Liver (tissue), 9 donors: ENCODE data around the gene ETV4. TPM values are rescaled to one million over a fixed set of nuclear protein-coding genes. Genes with fewer than 3 reads are reported as not detected.
A peak's percentile ranks its signal among the peaks of the same experiment; 100 is the strongest.

Experiments
- DNase-seq: peaks from one replicate; pipeline ENCODE4 v3.0.0-alpha.2; 2017; ENCODE audit warnings: low spot score
- H3K27ac ChIP-seq, 2 donors: one replicate each; pipeline ENCODE4 v1.7.0; 2013; ENCODE audit warnings: inconsistent platforms in 2 of 2, low read length in 2 of 2, control low read depth in 1 of 2, low read depth in 1 of 2, mild to moderate bottlenecking in 1 of 2
- H3K27me3 ChIP-seq, 4 donors: one replicate each; pipeline versions ENCODE4 v1.6.1 to v1.7.0; 2013; ENCODE audit warnings: low read length in 3 of 4, inconsistent platforms in 1 of 4, mild to moderate bottlenecking in 1 of 4, moderate library complexity in 1 of 4; ENCODE audit not compliant: control insufficient read depth in 4 of 4, insufficient read depth in 4 of 4
- H3K36me3 ChIP-seq, 4 donors: one replicate each; pipeline versions ENCODE4 v1.6.1 to v1.7.0; 2013; ENCODE audit warnings: low read length in 3 of 4, mild to moderate bottlenecking in 3 of 4, low read depth in 1 of 4, moderate library complexity in 1 of 4; ENCODE audit not compliant: control insufficient read depth in 4 of 4, insufficient read depth in 3 of 4
- H3K4me1 ChIP-seq, 4 donors: one replicate each; pipeline versions ENCODE4 v1.6.1 to v1.7.0; 2013; ENCODE audit warnings: low read length in 3 of 4, mild to moderate bottlenecking in 3 of 4, moderate library complexity in 1 of 4; ENCODE audit not compliant: control insufficient read depth in 4 of 4, insufficient read depth in 4 of 4
- H3K4me3 ChIP-seq, 3 donors: one replicate each; pipeline versions ENCODE4 v1.6.1 to v1.7.0; 2013; ENCODE audit warnings: low read length in 3 of 3, control low read depth in 1 of 3, low read depth in 1 of 3, mild to moderate bottlenecking in 1 of 3
- H3K9ac ChIP-seq, 2 donors: one replicate each; pipeline ENCODE4 v1.7.0; 2013; ENCODE audit warnings: low read length in 2 of 2, mild to moderate bottlenecking in 2 of 2, moderate library complexity in 2 of 2, control low read depth in 1 of 2, low read depth in 1 of 2
- H3K9me3 ChIP-seq, 4 donors: one replicate each; pipeline versions ENCODE4 v1.6.1 to v1.7.0; 2013; ENCODE audit warnings: low read length in 3 of 4; ENCODE audit not compliant: control insufficient read depth in 4 of 4
- EGR1 ChIP-seq, 2 donors: IDR thresholded peaks; 2 replicates each; pipeline ENCODE4 v1.6.1; 2016 to 2018; ENCODE audit warnings: antibody characterized with exemption in 2 of 2, low read depth in 2 of 2
- FOXA2 ChIP-seq: IDR thresholded peaks from 2 replicates; pipeline ENCODE4 v1.6.1; 2016; ENCODE audit warnings: antibody characterized with exemption
- HNF4A ChIP-seq, 2 donors: conservative IDR thresholded peaks; 2 replicates each; pipeline ENCODE4 v1.6.1; 2016; ENCODE audit warnings: antibody characterized with exemption in 2 of 2, mild to moderate bottlenecking in 2 of 2
- HNF4G ChIP-seq: IDR thresholded peaks from 2 replicates; pipeline ENCODE4 v1.6.1; 2016; ENCODE audit warnings: antibody characterized with exemption
- JUND ChIP-seq, 2 donors: IDR thresholded peaks; 2 replicates each; pipeline ENCODE4 v1.6.1; 2016; ENCODE audit warnings: antibody characterized with exemption in 2 of 2
- NR2F2 ChIP-seq: IDR thresholded peaks from 2 replicates; pipeline ENCODE4 v1.6.1; 2016; ENCODE audit warnings: antibody characterized with exemption
- RAD21 ChIP-seq, 2 donors: IDR thresholded peaks; 2 replicates each; pipeline ENCODE4 v1.6.1; 2016; ENCODE audit warnings: antibody characterized with exemption in 2 of 2, mild to moderate bottlenecking in 2 of 2
- RXRA ChIP-seq, 2 donors: IDR thresholded peaks; 2 replicates each; pipeline ENCODE4 v1.6.1; 2017 to 2018; ENCODE audit warnings: antibody characterized with exemption in 2 of 2, mild to moderate bottlenecking in 1 of 2
- SP1 ChIP-seq: IDR thresholded peaks from 2 replicates; pipeline ENCODE4 v1.6.1; 2018; ENCODE audit warnings: antibody characterized with exemption, mild to moderate bottlenecking
- TAF1 ChIP-seq: conservative IDR thresholded peaks from 2 replicates; pipeline ENCODE4 v1.6.1; 2016; ENCODE audit warnings: antibody characterized with exemption, mild to moderate bottlenecking
- WGBS: extraction: QIAGEN DNeasy Blood & Tissue Kit; methylation state at CpG from one replicate; pipeline ENCODE4 v1.1.7; 2013; 5-methylcytosine and 5-hydroxymethylcytosine counted together
- polyA plus RNA-seq, 2 donors: library from polyadenylated mRNA; stranded (reverse) in 1 of 2; unstranded in 1 of 2; fragments of 200-250 nt in 1 of 2; fragments of >200 nt in 1 of 2; fragmentation: Nextera tagmentation in 1 of 2; extraction: Ambion mirVana in 1 of 2; gene quantifications; one replicate each; pipeline versions ENCODE4 v1.2.1 to v1.2.3, GENCODE V29; 2013 to 2015
- total RNA-seq, 2 donors: library from RNA; depleted of rRNA; stranded (reverse); fragments of >200 nt; gene quantifications; one replicate each; pipeline ENCODE4 v1.2.3, GENCODE V29; 2014
- TF ChIP-seq, protein P1 (sequence below): IDR thresholded peaks from 2 replicates; pipeline ENCODE4 v1.6.1; 2016; ENCODE audit warnings: antibody characterized with exemption
- TF ChIP-seq, protein P2 (sequence below): IDR thresholded peaks from 2 replicates; pipeline ENCODE4 v1.6.1; 2016; ENCODE audit warnings: antibody characterized with exemption
- TF ChIP-seq, protein P3 (sequence below): IDR thresholded peaks from 2 replicates; pipeline ENCODE4 v1.6.1; 2016; ENCODE audit warnings: antibody characterized with exemption
- TF ChIP-seq, protein P4 (sequence below): fragments of 150-350 bp; IDR thresholded peaks from 2 replicates; pipeline ENCODE4 v1.5.1; 2017; ENCODE audit warnings: improper control_type of control experiment, low read depth, low read length; ENCODE audit not compliant: missing input control
- TF ChIP-seq, protein P5 (sequence below): IDR thresholded peaks from 2 replicates; pipeline ENCODE4 v1.6.1; 2016; ENCODE audit warnings: antibody characterized with exemption, mild to moderate bottlenecking
- donor health status: healthy.
- donor health status: healthy.
- donor health status: healthy.
- donor health status: healthy.
- donor health status: healthy.

Gene ETV4
- total and polyA plus RNA-seq, 4 donors: 0.08 to 1.1 (median 0.46) TPM

DNA sequence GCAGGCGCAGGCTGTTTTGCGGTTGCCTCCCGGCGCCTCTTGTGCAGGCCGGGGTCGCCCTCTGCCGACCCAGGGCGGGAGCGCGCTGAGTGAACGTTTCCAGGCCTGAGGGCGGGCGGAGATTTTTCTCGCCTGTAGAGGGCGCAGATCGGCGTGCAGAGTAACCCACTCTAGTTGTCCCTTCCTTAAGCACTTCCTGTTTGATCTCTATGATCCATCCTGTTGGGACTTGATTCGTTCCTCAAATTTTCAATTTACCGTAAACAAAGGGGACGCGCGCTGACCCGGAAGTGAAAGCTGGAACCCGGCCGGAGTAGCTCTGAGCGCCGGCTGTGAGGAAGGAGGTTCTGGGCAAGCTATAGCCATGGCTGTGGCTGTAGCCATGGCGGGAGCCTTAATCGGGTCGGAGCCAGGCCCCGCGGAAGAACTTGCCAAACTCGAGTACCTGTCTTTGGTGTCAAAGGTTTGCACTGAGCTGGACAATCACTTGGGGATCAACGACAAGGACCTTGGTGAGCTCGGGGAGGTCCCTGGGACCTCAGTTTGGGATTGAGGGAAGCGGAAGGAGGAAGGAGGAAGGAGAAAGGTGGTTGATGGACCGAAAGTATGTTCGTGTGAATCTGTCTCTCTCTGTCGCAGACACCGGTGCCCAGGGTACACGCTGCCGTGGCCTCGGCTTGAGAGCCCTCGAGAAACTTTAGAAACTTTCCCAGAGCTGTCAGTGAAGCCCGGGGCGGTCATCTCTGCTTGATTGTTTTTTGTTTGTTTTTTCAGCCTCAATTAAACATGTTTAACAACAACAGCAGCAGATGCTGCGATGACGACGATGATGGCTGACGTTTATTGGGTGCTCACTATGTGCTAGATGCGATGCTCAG is 62.2 kb downstream of the ETV4 start, which contains the start of gene DHX8 (continued):
- no peak for TF ChIP-seq HNF4G
- TF ChIP-seq, protein P1, sequence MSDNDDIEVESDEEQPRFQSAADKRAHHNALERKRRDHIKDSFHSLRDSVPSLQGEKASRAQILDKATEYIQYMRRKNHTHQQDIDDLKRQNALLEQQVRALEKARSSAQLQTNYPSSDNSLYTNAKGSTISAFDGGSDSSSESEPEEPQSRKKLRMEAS: peak; percentile 89
- TF ChIP-seq, protein P2, sequence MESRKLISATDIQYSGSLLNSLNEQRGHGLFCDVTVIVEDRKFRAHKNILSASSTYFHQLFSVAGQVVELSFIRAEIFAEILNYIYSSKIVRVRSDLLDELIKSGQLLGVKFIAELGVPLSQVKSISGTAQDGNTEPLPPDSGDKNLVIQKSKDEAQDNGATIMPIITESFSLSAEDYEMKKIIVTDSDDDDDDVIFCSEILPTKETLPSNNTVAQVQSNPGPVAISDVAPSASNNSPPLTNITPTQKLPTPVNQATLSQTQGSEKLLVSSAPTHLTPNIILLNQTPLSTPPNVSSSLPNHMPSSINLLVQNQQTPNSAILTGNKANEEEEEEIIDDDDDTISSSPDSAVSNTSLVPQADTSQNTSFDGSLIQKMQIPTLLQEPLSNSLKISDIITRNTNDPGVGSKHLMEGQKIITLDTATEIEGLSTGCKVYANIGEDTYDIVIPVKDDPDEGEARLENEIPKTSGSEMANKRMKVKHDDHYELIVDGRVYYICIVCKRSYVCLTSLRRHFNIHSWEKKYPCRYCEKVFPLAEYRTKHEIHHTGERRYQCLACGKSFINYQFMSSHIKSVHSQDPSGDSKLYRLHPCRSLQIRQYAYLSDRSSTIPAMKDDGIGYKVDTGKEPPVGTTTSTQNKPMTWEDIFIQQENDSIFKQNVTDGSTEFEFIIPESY: peak; percentile 77
- peak; percentile 91 for TF ChIP-seq SP1

DNA sequence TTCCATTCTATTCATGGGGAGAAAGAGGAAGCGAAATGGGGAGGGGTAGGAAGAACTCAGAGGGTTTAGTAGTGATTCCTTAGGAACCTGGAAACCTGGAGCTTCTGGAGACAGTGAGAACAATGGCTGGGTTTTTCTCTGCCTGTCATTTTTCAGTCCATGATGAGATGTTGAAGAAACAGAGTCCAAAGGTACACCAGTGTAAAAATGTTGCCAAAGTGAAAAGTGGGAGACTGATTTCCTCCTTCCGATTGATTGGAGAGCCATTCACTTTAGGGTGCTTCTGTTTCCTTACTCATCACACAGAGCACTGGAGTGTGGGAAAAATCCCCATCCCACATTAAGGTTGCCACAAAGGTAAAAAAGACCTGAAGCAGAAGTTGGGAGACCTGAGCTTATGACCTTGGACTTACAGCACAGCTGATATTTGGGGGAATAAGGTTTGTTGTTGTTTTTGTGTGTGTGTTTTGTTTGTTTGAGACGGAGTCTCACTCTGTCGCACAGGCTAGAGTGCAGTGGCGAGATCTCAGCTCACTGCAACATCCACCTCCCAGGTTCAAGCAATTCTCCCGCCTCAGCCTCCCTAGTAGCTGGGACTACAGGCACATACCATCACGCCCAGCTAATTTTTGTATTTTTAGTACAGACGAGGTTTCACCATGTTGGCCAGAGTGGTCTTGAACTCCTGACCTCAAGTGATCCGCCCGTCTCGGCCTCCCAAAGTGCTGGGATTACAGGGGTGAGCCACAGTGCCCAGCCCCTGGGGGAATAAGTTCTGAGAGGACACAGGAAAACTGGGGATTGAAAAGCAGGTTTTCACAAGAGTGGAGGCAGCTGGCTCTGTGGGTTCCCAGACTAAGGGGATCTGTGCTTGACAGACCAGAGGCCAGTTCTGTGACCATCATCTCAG is 63.8 kb downstream of the ETV4 start:
- no peaks in the 10 kb centered on the region for H3K9me3 ChIP-seq
- peaks cover 14 to 56% (median 50%) of the 10 kb centered on the region in 4 donors for H3K4me1 ChIP-seq
- no peak for DNase-seq
- H3K27ac ChIP-seq: peak overlapping the region; percentile 43 to 79
- 66% methylated on average over 11 of the region's 11 CpGs for WGBS
- H3K36me3 ChIP-seq: no peaks in the 10 kb centered on the region
- peak overlapping the region in 1 of 2 donors; percentile 10 for H3K9ac ChIP-seq
- no peak overlapping the region for H3K4me3 ChIP-seq
- no peaks in the 10 kb centered on the region for H3K27me3 ChIP-seq
- TF ChIP-seq RAD21 (IDR thresholded peaks at IDR 0.05) (peak in 1 of 2 donors; percentile 15), HNF4G (peak; percentile 29), FOXA2 (no peak), HNF4A (conservative IDR thresholded peaks at IDR 0.05) (peak; percentile 68 to 71)

DNA sequence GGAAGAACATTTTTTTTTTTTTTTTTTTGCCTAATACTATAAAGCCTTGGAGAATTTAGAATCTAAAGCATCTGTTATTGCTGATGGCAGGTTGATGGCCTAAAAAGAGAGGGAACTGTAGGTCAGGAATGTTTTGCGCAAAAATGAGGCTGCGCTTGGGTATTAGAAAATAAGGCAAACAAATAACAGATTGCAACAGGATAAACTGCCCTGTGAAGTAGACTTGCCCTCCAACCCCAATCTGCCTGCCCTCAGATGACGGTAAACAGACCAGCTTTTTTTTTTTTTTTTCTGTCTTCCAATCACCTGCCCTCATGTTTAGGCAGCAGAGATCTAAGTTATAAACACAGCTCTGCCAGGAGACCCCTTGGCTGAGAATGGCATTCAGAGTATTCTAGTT is 66.2 kb downstream of the ETV4 start:
- H3K4me1 ChIP-seq: peaks cover 19 to 71% (median 54%) of the 10 kb centered on the region in 4 donors
- 37% methylated on average over 3 of the region's 3 CpGs for WGBS
- peak overlapping the region in 1 of 2 donors; percentile 7 for H3K9ac ChIP-seq
- H3K9me3 ChIP-seq: no peaks in the 10 kb centered on the region
- no peaks in the 10 kb centered on the region for H3K27me3 ChIP-seq
- H3K4me3 ChIP-seq: no peak overlapping the region
- H3K36me3 ChIP-seq: no peaks in the 10 kb centered on the region
- H3K27ac ChIP-seq: peak overlapping the region; percentile 87
- no peak for DNase-seq
- peak; percentile 82 for TF ChIP-seq FOXA2
- TF ChIP-seq NR2F2: peak; percentile 54
- TF ChIP-seq HNF4G: peak; percentile 49
- TF ChIP-seq RXRA (IDR thresholded peaks at IDR 0.05): peak; percentile 97 to 98
- TF ChIP-seq EGR1 (IDR thresholded peaks at IDR 0.05; ENCODE audit: low read depth in 2 of 2): peak in 1 of 2 donors; percentile 70
- TF ChIP-seq, protein P2: peak; percentile 84
- TF ChIP-seq, protein P1: peak; percentile 67
- TF ChIP-seq SP1: peak; percentile 91
- TF ChIP-seq, protein P3, sequence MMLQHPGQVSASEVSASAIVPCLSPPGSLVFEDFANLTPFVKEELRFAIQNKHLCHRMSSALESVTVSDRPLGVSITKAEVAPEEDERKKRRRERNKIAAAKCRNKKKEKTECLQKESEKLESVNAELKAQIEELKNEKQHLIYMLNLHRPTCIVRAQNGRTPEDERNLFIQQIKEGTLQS: peak; percentile 58
- peak; percentile 56 to 74 for TF ChIP-seq RAD21 (IDR thresholded peaks at IDR 0.05)
- TF ChIP-seq, protein P4, sequence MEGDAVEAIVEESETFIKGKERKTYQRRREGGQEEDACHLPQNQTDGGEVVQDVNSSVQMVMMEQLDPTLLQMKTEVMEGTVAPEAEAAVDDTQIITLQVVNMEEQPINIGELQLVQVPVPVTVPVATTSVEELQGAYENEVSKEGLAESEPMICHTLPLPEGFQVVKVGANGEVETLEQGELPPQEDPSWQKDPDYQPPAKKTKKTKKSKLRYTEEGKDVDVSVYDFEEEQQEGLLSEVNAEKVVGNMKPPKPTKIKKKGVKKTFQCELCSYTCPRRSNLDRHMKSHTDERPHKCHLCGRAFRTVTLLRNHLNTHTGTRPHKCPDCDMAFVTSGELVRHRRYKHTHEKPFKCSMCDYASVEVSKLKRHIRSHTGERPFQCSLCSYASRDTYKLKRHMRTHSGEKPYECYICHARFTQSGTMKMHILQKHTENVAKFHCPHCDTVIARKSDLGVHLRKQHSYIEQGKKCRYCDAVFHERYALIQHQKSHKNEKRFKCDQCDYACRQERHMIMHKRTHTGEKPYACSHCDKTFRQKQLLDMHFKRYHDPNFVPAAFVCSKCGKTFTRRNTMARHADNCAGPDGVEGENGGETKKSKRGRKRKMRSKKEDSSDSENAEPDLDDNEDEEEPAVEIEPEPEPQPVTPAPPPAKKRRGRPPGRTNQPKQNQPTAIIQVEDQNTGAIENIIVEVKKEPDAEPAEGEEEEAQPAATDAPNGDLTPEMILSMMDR: no peak
- TF ChIP-seq JUND (IDR thresholded peaks at IDR 0.05): peak in 1 of 2 donors; percentile 84
- TF ChIP-seq, protein P5, sequence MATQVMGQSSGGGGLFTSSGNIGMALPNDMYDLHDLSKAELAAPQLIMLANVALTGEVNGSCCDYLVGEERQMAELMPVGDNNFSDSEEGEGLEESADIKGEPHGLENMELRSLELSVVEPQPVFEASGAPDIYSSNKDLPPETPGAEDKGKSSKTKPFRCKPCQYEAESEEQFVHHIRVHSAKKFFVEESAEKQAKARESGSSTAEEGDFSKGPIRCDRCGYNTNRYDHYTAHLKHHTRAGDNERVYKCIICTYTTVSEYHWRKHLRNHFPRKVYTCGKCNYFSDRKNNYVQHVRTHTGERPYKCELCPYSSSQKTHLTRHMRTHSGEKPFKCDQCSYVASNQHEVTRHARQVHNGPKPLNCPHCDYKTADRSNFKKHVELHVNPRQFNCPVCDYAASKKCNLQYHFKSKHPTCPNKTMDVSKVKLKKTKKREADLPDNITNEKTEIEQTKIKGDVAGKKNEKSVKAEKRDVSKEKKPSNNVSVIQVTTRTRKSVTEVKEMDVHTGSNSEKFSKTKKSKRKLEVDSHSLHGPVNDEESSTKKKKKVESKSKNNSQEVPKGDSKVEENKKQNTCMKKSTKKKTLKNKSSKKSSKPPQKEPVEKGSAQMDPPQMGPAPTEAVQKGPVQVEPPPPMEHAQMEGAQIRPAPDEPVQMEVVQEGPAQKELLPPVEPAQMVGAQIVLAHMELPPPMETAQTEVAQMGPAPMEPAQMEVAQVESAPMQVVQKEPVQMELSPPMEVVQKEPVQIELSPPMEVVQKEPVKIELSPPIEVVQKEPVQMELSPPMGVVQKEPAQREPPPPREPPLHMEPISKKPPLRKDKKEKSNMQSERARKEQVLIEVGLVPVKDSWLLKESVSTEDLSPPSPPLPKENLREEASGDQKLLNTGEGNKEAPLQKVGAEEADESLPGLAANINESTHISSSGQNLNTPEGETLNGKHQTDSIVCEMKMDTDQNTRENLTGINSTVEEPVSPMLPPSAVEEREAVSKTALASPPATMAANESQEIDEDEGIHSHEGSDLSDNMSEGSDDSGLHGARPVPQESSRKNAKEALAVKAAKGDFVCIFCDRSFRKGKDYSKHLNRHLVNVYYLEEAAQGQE: peak; percentile 77
- TF ChIP-seq TAF1: peak; percentile 14
